NCI-H128 (cell line): ENCODE data around the gene IL36G.

Experiments used
- DNase-seq: peaks from one replicate; lab custom pipeline; 2025; ENCODE audit not compliant: unreplicated experiment; lab: John Stamatoyannopoulos, UW

The IL36G gene

DNA sequence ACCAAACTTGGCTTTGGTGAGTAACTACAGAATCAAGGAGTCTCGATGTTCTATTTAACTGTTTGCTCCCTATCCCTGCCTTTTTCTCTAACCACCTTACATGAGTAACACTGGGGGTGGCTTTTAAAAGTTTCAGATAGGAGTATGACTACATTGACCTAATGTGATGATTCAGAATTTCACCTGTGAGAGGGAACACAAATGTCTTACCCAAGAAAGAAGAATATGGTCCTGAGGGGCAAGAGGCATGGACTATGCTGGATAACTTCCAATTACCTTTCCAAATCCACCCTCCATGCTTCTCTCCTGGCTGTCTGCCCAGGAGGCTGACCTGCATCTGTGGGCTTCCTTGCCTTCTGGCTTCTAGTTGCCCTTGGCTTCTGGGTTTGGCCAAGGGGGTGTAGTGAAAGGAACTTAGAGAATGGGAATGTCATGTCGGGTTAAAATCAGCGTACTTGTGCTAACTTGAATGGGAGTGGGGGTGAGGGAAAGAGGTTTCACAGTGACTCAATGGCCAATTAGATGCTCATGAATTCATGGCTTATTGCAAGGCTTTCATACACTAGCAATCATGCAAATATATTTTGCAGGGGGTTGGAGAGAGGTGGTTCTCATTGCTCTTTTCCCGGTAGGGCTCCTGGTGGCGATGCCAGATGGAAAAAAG is 5.3 kb upstream of the IL36G start:
- no peak for DNase-seq

DNA sequence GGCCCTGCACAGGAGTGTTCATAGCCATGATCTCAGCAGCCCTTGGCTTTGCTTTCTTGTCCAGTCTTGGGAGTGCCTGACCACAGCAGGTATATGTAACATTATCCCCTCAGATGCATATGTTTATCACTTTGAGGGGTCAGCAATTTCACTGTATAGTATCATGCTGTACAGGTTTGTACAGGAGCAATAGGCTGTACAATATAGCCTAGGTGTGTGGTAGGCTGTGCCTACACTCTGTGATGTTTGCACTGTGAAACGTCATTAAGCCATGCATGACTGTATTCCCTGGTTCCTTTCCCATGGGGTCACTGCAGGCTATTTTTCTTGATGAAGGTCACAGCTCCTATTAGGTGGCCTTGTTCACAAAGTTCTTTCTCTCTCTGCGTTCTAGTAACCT is 4.7 kb upstream of the IL36G start:
- DNase-seq, result no peak

DNA sequence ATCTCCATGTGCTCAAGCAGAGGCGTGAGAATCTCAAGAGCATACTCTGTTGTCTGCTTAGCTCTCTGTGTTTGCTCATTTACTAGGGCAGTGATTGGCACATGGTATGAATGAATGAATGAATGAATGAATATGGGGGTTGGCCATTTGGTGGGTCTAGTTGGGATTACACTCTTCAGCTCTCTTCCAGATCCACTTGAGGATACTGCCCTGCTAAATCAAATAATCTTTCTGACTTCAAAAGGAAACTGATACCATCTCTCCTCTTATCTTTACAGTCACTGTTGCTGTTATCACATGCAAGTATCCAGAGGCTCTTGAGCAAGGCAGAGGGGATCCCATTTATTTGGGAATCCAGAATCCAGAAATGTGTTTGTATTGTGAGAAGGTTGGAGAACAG is 1.9 kb downstream of the IL36G start:
- DNase-seq, result no peak

DNA sequence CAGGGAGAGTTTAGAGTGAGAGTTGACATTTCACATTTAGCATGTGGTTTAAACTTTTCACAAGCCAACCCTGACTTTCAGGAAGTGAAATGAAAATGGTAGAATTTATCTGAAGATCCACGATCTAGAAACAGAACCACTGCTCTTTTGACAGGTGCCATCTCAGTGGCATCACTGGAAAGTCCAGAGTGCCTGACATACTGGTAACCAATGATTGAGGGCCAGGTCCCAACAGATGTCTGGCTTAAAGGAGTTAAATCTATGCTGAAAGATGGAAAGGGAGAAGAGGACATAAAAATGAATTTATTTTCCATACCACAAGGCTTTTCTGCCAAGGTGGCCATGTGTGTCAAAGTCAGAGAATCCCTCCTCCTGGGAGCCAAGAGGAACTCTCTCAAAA is 2.7 kb downstream of the IL36G start:
- no peak for DNase-seq

DNA sequence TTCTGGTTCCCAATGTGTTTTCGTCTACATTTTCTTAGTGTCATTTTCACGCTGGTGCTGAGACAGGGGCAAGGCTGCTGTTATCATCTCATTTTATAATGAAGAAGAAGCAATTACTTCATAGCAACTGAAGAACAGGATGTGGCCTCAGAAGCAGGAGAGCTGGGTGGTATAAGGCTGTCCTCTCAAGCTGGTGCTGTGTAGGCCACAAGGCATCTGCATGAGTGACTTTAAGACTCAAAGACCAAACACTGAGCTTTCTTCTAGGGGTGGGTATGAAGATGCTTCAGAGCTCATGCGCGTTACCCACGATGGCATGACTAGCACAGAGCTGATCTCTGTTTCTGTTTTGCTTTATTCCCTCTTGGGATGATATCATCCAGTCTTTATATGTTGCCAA is 7.3 kb downstream of the IL36G start:
- DNase-seq, result no peak

DNA sequence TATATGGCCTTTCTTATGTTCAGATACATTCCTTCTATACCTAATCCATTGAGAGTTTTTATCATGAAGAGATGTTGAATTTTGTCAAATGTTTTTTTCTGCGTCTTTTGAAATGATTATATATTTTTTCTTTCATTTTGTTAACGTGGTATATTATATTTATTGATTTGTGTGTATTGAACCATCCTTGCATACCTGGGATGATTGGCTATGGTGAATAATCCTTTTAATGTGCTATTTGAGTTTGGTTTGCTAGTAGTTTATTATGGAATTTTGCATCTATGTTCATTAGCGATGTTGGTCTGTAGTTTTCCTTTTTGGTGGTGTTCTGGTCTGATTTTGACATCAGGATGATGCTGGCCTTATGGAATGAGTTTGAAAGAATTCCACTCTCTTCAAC is 11.8 kb downstream of the IL36G start:
- DNase-seq, result no peak

DNA sequence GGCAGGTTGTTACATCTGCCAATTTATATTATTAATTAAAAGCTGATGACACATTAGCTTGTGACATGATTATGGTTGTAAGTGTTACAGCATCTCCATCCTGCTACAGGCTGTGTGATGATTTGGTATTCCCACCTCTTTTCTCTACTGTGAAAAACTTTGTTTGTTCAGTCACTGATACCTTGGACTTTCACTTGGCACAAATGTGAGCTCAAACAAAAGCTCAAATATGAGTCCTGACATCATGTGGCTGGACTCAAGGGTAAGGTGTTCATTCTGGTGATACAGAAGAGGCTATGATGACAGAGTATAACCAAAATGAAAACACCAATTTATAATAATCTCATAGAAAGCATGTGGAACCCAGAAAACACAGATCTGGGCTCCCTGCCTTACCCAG is 16.0 kb downstream of the IL36G start:
- no peak for DNase-seq

DNA sequence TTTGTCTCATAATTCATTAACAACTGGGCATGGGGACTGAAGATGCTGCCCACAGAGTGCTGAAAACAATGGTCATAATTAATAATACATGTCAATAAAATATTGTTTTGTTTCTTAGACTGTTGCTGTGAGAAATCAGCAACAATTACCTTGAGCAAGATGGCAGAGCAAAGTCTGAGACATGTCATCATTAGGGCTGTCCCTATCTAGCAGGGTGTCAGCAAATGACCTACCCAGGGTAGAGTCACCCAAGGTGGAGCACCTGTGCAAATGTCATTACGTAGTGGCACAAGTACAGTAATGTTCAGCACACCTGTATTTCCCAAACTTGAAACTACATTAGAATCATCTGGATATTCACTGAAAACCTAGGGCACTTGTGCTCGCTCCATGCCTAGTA is 16.8 kb downstream of the IL36G start:
- no peak for DNase-seq

DNA sequence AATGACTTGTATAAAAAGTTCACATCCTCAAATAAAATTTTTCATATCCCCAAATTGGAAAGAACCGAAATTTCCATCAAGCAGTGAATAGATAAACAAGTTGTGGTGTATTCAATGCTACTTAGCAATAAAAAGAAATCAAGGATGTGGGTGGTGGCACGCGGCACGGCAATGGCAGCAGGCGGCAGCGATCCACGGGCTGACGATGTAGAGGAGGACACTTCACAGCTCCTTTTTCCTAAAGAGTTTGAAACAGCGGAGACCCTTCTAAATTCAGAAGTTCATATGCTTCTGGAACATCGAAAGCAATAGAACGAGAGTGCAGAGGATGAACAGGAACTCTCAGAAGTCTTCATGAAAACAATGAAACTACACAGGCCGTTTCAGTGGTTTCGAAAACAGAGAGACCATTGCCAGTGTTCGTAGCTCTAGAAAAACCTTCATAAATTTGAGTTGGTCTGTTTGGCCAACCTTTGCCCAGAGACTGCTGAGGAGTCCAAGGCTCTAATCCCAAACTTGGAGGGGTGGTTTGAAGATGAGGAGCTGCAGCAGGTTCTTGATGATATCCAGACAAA is 17.6 kb downstream of the IL36G start:
- DNase-seq, result no peak

DNA sequence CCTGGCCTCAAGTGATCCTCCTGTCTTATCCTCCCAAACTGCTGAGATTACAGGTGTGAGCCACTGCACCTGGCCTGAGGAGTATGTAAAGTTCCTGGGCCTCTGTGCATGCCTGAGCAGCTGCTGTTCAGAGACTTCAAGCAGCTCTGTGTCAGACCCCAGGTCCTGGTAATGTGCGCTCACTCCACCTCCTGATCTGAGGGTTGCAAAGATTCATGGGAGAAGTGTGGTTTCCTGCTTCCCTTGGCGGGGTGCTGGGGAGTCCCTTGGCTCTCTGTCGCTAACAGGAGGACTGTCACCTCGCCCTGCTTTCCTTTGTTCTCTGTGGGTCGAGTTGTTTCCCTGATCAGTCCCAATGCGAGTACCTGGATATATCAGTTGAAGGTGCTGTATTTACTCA is 18.8 kb downstream of the IL36G start:
- DNase-seq, result no peak

DNA sequence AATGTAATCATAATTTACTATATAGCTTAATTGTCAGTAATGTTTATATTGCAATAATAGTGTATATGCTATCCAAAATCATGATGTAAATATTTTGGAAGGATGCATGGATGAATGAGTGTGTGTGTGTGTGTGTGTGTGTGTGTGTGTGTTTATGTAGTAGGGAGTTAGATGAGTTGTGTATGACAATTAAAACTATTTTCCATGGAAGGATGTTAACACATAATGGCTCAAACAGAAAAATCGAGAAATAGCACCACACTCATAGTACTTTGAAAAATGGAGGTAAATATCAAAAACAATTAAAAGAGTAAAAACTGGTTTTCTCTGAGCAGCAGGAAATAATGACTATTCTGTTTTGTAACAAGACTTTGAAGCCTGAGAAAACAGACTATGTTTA is 19.3 kb downstream of the IL36G start:
- DNase-seq, result no peak

DNA sequence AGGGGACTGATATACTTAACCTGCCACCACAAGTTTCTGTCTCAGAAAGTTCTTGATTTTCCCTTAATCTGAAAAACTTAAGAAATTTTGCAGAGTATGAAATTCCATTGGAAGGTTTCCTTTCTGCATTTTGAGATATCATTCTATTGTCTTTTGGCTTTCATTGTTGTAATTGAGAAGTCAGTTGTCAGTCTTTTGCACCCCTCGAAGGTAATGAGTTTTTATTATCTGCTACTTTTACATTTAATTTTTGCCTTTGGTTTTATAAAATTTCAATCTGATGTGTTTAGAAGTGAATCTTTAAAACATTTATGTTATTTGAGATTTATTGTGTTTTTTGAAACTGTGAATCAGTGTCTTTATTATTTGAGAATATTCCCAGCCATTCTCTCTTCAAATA is 22.6 kb downstream of the IL36G start:
- DNase-seq, result no peak

DNA sequence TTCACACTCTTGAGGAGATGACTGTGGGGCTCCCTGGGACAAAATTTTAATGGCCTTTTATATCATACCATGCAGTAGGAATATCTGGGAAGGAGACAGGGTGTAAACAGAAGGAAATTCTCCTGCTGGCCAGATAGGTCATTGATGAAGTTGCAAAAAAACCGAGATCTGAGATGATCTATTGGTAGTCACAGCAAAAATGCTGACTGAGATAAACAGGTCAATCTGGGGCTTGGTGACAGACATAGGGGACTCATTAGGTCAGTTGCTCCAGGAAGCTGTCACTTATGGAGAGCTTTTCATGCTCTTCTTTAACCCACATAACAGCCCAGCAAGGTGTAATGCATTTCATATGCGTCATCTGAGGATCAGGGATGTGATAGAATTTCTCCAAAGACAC is 24.9 kb downstream of the IL36G start:
- DNase-seq, result no peak

DNA sequence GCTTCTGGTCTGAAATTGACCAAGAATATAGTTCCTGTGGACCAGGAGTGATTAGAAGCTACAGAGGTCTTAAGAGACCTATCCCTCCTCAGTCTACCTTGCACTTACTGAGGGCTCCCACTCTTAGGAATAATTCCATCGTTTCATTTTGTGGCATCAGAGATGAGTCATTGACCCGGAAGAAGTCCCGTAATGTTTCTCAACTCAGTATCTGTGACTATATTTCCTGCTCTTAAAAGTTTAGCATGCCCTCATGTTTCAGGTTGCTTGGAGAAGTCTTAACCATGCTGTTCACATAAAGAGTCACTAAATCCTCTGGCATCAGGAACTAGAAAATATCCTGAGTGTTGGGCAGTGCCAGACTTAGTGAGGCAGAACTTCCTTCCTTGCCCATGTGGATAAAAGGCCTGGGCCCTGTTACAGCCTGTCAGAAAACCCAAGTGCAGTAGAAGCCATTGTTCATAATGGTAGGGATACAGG is 27.3 kb downstream of the IL36G start, which contains the start of gene IL36A:
Gene IL36A (plus strand): TSS at position 430 of the 480 bp plus-strand sequence. CDS start 413 bp downstream, outside the sequence.
- DNase-seq, result no peak

DNA sequence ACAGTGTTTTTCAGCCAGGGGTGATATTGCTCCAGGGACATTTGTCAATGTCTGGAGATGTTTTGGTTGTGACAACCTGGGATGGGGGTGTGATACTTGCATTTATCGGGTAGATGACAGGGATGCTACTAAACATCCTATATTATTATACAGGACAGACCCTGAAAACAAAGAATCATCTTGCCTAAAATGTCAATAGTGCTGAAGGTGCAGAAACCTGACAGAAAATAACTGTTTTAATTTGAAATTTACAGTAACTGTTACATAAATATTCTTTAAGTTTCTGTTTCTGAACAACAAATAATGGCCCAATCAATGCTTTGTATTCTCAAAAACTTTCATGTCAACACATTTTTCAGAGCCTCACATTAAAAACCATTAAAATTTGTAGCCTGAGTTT is 29.4 kb downstream of the IL36G start:
- DNase-seq, result no peak

DNA sequence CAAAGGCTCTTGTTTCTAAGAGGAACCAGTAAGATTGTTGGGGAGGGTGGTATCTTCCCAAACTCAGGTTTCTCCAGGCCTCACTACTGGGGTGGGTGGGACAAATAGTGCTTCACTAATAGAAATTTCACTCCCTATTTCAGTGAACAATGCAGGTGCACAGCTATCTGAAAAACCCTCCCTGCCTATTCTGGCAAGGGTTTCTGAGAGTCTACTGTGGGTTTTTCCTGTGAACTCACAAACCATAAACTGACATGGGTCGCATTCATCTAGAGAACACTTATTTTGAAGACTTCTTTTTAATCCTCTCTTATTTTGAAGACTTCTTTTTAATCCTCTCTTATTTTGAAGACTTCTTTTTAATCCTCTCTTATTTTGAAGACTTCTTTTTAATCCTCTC is 31.8 kb downstream of the IL36G start:
- no peak for DNase-seq

DNA sequence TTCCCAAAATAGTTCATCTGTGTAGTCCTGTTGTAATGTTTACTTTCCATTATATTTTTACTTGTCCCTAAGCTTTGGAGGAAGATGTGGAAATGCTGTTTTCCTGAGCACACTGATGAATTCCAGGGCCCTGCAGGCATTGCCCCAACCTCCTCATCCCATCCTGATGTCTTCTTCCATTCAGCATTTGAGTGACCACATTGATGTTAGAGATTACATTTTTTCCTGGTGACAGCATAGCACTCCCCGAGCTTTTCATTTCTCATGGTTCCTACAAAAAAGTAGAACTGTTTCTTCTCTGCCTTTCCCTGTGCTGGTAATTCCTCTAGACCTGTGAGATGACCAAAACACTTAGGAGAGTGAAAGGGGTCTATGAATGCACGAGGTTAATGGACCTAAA is 32.3 kb downstream of the IL36G start:
- no peak for DNase-seq

DNA sequence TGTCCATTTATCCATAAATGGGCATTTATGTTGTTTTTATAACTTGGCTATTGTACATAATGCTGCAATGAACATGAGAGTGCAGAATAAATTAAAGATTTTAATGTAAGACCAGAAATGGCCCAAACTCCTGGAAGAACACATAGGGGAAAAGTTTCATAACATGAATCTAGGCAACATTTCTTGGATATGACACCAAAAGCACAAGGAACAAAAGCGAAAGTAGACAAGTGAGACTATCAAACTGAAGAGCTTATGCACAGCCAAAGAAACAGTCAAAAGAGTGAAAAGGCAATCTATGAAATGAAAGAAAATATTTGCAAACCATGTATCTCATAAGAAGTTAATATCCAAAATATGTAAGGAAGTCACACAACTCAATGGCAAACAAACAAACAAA is 33.3 kb downstream of the IL36G start:
- DNase-seq, result no peak

DNA sequence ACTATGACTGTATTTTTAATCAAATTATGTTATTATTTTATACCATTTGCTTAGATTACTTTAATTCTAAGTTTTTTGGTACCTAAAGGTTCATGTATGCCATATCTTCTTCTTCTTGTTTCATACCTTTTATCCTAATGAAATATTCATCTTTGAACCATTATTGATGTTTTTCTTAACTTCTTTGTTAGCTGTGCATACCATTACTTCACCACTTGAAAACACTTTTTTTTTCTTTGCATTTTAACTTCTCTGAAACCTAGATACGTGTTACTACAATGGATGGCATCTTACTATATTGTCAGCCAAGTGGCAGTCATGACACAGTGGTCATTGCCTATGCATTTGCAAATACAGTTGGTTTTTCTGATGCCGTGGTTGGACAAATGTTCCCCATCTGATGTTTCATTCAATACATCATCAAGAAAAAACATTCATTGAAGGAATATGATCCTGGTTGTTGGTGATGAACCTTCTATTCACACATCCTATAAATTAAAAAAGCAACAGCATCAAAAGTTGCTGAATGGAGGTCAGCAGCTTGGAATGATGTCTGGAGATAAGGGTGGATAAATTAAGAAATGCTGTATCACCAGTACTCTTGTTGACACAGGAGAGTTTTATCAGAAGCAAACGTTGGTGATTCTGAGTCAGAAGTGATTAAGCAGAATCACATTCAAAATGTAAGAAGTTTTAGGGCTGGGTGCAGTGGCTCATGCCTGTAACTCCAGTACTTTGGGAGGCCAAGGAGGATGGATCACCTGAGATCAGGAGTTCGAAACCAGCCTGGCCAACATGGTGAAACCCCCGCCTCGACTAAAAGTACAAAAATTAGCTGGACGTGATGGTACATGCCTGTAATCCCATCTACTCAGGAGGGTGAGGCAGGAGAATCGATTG is 34.9 kb downstream of the IL36G start:
- no peak for DNase-seq

DNA sequence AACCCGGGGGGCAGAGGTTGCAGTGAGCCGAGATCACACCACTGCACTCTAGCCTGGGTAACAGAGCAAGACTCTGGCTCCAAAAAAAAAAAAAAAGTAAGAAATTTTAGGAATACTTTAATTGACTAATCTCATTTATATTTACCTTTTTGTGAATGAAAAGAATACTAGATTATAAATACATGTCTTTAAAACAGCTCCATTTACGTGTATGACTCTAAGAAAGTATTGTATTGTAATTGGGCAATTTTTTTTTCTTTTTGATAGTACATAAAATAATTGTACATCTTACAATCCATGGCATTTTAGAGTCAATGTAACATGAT is 35.5 kb downstream of the IL36G start:
- DNase-seq, result no peak

DNA sequence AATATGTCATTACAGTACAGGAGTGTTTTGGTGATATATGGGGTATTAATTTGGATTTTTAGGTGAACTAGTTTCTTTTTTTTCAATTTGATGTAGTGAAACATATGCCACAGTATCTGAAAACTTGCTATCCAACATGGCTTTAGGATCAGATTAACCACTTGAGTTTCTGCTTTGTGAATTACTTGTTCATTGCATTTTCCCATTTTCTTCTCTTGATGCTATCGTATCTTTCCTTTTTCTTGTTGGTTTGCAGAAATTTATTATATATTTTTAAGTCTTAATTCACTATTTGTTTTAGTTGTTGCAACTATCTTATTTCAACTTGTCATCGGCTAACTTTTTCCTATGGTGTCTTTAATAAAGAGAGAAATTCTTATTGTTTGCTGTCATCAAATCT is 36.3 kb downstream of the IL36G start:
- DNase-seq, result no peak

DNA sequence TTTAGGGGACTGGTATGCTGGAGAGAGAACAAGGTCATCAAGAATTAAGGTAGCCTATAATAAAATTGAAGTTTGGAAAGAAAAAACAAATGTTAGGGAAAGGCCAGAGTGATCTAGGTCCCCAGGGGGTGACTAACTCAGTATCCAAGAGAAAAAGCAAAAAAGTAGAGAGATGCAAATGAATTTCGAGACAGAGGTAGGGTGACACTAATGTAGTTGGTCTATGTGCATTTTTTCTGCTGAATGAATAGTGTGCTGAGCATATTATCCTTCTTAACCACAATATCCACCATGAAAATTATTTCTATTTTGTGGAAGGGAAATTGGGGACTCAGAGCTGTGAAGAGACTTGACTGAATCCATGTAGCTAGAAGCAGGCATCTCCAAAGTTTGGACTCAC is 37.2 kb downstream of the IL36G start:
- DNase-seq, result no peak
